Bone marrow (tissue), 2 donors: ENCODE measurements around the gene CHAT.

Experiments
- DNase-seq, 2 donors: peaks; one replicate each; lab custom pipeline; 2025; lab: John Stamatoyannopoulos, UW

Gene CHAT

DNA sequence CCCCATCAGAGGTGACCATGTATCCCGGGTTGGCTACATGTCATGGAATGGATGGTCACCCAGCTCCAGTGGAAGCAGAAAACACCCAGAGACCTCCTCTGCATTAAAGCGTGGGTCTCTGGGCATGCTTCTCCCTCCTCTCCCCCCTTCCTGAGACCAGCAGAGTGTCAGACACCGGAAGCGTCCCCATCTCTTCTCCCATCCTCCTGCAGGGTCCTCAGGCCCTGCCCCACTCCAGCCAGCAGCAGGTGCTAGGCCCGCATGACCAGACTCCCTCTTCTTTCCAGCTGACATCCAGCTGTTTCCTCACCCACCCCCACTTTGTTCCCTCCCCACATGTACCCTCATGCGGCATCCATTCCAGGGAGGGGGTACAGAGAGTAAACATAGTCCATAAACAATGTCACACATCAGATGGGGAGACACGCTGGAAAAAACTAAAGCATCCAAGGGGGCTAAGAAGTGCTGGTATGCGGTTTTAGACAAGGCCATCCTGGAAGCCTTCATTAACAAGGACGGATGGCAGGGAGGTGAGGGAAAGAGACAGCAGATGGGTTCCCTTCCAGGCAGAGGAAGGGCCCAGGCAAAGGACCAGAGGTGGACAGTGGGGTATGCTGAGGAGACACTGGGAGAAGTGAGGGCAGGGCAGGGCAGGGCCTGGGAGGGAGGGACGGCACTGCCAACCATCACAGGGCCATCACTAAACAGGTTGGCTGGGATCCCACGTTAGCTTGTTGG is 16.2 kb upstream of the CHAT start:
- no peak for DNase-seq

DNA sequence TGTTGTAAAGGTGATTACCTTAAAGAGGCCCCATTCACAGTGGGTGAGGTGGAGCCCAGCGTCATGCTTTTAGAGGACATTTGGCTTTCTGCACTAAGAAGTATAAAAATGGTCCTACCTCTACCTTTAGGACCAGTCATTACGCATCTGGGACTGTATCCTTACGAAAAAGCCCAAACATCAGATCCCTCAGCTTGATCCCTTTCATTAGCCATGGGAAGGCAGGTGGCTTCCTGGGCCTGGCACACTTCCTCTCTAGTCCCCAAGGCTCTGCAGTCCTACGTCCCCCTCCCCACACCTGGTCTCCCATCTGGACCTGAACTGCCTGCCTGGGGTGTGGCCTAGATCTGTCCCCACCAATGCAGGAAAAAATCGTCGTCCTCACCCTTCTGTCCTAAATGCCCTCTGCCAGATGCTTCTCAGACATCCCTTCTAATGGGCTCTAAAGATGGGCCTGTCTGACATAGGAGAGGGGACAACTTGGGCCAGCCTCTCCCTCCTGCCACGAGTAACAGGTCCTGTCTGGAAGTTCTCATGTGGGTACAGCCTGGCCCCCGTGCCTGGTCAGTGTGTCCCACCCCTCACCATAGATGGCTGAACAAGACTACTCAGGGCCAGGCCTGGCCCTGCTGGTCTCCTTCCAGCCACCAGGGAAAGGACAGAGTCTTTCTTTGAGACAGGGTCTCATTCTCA is 15.5 kb upstream of the CHAT start:
- no peak for DNase-seq

DNA sequence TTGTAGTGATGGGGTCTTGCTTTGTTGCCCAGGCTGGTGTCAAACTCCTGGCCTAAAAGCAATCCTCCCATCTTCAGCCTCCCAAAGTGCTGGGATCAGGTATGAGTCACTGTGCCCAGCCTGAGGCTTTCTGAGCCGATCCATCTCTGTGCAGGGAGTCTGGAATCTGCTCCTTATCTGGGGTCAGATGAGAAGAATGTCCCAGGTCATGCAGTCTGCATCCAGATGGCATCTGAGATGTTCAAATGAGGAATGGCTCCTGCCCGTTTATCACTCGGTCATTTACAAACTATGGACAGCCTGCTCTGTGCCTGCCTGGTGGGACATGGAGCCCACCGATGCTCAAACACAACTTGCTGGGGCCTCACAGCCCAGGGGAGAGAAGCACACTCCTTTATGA is 14.9 kb upstream of the CHAT start:
- no peak for DNase-seq

DNA sequence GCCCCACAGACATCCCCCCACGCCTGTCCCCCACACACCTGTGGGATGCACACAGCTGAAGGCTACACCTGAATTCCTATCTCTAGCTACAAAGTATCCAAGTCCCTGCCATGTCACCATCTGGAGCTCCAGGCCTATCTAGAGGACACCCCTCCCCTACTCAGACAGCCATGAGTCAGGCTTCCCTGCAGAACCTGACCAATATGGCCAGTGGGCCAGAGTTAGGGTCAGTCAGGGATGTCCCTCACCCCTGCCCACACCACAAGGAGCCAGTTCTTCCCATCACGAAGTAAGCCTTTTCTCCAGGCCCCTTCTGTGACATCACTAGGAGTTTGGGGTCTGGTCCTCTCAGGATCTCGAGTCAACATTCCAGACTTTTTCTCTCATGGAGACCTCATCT is 14.3 kb upstream of the CHAT start:
- DNase-seq: no peak

DNA sequence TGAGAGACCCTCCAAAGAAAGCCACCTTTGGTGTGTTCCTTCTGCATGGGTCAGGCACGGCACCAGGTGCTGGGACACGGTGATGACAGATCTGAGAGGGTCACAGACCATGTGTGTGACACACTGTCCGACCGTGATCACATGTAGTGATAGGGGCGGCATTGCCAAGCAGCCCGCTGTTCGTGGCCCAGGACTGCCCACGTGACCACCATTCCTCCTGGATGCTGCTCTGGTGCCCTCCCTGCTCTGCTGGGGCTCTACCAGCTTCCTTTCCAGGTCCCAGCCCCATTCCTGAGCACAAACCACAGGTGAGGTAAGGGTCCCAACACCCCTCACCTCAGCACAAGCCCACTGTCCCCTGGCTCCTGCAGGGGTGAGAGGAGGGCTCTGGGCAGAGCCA is 13.8 kb upstream of the CHAT start:
- DNase-seq: no peak

DNA sequence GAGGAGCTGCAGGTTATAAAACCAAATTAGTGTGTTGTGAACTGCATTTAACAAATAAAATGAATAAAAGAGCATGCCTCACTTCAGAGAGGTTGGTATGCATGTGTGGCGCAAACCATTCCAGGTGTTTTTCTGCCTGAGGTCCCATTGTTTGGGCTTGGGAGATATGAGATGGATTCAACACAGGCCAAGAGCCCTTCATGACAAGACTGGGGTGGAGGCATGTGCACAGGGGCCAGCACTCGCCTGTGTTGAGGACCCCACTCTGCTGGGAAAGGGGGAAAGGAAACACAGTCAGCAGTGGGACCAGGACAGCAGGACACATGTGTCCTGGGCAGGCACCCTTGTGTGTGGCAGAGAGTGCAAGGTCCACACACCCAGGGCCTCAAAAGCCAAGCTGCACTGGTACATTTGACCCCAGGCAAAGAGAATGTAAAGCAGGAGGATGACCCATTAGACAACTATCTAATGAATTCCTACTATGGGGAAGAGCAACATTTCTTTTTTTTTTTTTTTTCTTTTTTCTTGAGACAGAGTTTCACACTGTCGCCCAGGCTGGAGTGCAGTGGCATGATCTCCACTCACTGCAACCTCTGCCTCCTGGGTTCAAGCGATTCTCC is 12.9 kb upstream of the CHAT start:
- DNase-seq: no peak

DNA sequence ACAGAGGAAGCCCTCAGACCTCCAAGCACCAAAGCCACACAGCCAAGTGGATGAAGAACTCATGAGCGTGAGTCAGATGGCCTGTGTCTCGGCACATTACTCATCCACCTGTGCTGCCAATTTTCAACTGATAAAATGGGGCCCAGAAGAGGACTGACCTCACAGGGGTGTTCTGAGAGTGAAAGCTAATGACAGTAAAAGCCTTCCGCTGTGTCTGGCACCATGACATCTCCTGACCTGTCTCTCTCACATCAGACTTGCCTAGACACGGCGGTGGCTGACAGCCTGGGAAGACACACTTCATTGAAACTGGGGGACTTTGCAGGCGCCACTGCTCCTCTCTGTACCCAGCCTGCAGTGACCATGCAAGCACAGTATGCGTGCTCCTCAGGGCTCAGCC is 12.0 kb upstream of the CHAT start:
- DNase-seq: no peak

DNA sequence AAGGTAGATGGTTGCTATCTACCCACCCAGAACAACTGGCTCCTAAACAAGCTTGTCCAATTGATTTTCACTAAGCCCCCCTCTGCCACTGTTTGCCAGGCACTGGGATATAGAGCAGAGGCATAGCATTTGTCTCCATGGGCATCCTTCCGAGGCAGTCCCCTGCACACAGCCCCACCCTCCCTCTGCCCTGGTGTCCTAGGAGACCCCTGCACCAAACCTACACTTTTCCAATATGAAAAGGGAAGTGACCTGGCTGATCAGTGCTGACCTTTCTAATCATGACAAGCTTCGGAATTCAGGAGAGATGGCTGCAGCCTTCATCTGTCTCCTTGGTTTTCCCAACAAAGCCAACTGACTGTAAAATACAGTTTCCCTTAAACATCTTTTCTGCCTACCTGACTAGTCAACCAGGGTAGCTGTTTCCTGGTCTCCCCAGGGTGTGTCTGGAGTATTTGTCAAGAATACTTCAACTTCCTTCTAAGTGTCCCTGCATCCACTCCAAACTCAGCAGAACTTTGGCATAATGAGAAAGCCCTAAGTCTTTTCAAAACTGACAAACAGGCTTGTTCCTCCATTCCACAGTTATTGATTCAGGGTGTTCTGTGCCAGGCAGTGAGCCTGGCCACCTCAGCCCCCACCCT is 11.3 kb upstream of the CHAT start:
- DNase-seq: no peak

DNA sequence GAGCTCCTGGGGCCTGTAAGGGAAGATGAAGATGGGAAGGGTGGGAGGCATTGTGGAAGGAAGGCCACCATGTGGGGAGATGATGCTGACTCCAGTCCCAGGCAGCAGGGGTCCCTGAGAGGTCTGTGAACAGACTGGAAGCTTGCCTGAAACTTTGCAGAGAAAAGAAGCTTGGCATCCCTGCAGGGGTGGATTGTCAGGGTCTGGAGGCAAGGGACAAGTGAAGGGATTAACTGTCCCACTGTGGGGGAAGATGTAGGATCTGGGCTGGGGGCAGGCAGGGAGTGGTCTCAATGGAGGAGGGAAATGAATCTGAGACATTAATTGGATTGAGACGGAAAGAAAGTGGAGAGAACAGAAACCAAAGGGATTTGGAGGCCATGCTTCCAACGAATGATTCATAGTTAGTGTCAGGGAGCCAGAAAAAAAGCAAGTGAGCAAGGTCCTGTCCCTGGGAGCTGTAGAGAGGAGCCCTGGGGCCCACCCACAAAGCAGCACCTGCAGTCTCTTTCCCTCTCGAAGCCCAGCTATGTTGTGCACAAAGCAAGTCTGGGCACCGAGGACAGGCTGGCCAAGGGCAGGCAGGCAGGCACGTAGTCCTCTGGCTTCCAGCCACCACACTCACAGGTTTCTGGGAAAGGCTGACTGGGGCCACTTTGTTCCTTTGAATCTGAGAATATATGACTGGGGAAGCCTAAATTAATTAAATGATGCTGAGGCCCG is 8.5 kb upstream of the CHAT start:
- no peak for DNase-seq

DNA sequence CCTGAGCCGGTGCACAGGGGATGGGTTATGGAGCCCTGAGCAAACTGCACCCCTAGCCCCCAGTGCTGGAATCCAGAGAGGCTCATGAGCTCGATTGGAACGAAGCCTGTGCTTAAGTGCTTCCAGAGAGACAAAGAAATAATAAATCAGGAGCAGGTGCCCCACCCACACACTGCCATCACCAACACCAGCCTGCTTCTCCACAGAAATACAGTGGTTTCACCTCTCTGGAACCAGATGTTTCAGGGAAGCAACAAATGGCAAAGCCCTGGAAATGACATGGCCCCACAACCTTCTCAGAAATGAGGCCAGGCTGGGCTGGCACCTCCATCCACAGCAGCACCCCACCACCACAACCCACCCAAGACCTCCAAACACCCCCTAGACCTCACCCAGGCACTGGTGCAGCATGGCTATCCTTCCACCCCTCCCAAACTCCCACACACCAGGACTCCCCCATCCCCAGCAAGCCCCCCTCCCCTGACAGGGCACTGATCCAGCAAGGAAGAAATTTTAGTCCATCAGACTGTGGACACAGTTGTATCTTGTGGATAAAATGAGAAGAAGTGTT is 7.8 kb upstream of the CHAT start:
- no peak for DNase-seq

DNA sequence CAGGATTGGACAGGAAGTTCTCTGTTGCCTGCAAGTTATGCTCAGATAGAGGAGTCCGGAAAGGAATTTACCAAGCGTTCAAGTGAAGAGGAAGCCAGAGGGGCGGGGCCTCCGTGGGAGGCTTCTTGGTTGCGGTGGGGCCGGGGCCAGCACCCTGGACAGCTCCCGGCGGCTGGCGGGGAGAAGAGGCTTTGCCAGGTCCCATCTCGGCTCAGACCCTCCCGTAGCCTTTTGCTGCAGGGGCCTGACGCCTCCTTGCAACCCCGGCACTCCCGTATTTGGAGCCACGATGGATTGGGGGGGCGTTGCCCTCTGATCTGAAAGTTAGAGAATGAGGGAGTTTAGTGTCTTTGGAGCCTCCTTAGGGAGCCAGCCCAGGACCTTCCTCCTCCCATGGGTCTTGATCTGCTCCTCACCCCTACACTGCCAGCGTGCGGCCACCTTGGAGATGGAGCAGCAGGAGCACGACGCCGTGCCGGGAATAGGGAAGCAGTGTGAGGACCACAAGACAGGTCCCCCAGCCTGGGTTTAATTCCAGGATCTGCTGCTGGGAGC is 6.8 kb upstream of the CHAT start:
- peak; percentile 15 to 49 for DNase-seq

DNA sequence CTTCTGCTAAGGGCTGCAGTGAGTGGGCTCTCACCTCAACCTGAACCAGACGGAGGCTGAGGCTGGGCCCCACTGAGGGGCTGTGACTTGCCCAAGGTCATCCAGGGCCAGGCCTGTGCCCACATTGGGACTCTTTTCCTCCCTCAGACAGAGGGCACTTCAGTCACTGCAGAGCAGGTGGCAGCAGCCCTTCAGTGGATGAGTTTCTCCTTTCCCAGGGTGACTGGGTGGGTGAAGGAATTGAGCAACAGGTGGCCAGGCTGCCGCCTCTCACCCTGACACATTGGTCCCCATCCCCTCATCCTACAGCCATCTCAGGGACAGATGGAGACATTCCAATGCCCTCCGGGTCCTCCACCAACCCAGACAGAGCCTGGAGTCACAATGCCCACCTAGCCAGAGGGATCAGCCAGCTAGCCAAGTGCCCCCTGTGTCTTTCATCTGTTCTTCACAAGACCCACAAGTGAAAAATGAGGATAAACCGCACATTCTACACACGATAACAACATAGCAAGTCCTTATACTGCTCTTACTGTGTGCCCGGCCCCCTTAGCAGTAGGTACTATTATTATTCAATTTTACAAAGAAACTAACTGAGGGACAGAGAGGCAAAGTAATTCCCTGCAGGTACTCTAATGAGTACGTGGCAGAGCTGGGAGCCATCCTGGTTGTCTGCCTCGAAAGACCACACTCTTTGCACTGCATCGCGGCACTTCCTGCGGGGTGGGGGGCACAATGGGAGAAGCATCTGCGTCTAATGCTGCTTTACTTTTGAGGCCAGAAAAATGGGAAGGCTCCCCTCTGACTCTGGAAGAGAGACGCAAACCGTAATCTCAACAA is 5.5 kb upstream of the CHAT start:
- DNase-seq: no peak

DNA sequence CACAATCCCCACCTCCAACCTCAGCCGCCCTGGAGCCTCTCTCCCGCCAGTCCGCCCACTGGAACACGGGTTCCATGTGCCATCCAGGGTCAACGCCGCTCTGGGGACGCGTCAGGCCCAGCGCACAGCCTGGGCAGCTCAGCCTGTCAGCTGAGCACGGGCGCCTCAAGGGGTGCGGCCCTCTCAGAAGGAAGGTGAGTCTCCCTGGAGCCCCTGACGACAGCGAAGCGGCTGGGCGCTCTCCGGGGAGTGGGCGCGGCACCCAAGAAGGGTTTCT is 4.9 kb upstream of the CHAT start:
- DNase-seq: no peak

DNA sequence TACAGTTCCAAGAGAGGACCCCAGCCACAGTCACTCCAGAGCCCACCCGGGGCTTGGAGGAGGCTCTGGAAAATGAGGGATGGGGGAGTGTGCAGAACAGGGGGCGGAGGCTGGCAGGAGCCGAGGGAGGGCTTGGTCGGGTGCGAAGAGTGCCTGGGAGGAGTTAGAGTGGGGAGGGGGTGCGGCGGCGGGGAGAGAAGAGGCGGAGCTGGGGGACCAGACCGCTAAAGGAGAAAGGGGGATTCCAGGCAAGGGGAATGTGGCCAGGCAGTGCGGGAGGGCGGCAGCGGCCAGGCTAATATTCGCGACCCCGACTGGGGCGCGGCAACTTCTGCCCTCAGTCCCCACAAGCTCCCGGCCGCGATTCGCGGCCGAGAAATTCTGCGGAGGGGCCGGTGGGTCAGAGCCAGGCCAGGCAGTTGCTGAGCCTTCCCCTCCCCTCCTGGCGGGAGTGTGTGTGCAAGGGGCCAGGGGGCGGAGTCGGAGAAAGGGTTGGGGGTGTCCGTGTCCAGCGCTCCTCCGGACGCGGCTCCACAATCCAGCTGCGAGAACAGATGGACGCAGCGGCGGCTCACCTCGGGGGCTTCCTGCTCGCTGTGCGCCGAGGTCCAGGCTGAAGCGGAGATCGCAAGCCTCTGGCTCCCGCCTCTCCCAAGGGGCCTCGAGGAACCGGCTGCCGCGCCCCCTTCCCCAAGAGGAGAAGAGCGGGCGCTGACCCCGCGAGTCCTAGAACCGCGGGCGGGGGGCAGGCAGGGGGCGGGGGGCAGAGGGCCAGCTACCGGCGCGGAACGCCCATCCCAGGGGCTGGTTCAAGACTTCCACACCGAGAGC is 4.3 kb upstream of the CHAT start:
- no peak for DNase-seq

DNA sequence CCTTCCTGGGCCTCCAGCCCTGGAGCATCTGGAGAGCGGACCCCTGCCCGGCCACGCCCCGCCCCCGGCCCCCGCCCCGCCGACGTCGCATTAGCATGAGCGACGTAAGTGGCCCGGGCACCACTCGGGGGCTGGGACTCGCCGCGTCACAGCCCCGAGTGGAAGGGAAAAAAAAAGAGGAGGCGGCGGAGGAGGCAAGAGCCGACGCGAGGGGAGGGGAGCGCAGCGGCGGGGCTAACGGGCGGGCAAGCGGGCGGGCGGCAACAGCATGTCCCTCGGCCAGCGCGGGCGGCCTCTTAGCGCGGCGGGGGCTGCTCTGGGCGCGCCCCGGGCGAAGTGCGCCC is 3.8 kb upstream of the CHAT start, which contains the start of gene SLC18A3:
Gene SLC18A3 (plus strand): TSS at position 197 of the 344 bp plus-strand sequence. CDS start 431 bp downstream, outside the sequence.
- DNase-seq: no peak

DNA sequence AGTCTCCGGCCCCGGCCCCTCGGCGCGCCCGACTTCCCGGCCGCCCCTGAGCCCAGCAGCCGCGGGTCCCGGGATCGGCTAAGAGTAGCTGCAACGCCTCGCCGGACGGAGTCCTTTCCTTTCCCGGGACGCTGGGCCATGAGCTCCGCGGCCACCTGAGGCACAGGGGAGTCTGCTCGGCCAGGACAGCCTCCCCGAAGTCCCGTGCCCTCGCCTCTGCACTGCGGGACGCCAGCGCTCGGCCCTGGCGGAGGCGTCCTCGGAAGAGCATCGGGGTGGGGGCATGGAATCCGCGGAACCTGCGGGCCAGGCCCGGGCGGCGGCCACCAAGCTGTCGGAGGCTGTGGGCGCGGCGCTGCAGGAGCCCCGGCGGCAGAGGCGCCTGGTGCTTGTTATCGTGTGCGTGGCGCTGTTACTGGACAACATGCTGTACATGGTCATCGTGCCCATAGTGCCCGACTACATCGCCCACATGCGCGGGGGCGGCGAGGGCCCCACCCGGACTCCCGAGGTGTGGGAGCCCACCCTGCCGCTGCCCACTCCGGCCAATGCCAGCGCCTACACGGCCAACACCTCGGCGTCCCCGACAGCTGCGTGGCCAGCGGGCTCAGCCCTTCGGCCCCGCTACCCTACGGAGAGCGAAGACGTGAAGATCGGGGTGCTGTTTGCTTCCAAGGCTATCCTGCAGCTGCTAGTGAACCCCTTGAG is 3.2 kb upstream of the CHAT start:
- no peak for DNase-seq

DNA sequence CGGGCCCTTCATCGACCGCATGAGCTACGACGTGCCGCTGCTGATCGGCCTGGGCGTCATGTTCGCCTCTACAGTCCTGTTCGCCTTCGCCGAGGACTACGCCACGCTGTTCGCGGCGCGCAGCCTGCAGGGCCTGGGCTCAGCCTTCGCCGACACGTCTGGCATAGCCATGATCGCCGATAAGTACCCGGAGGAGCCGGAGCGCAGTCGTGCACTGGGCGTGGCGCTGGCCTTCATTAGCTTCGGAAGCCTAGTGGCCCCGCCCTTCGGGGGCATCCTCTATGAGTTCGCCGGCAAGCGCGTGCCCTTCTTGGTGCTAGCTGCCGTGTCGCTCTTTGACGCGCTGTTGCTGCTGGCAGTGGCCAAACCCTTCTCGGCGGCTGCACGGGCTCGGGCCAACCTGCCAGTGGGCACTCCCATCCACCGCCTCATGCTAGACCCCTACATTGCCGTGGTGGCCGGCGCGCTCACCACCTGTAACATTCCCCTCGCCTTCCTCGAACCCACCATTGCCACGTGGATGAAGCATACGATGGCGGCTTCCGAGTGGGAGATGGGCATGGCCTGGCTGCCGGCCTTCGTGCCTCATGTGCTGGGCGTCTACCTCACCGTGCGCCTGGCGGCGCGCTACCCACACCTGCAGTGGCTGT is 2.5 kb upstream of the CHAT start:
- no peak for DNase-seq

DNA sequence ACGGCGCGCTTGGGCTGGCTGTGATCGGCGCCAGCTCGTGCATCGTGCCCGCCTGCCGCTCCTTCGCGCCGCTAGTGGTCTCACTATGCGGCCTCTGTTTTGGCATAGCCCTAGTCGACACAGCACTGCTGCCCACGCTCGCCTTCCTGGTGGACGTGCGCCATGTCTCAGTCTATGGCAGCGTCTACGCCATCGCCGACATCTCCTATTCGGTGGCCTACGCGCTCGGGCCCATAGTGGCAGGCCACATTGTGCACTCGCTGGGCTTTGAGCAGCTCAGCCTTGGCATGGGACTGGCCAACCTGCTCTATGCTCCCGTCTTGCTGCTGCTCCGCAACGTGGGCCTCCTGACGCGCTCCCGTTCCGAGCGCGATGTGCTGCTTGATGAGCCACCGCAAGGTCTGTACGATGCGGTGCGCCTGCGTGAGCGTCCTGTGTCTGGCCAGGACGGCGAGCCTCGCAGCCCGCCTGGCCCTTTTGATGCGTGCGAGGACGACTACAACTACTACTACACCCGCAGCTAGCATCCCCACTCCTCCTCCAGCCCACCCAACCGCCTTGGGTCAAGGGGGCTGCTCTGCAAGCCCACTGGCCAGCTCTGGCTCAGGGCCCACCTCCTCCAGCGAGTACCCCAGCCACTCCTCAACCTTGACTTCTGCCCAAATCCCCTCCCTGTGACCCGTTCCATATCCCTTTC is 1.9 kb upstream of the CHAT start:
- no peak for DNase-seq
